Stimulated activated naive B cell treated with anti-CD40 and anti-IgM and Interleukin-4, amounts not matched to agents 10 μg/mL and 1 μg/mL and 100 μg/mL, for 72 hours (primary cell): ENCODE measurements around the gene PRPSAP1.

Experiments
- ATAC-seq, 2 donors: fragments of 150-1000 bp; cut with Tn5 transposase; replicated peaks; 2 replicates each; pipeline ENCODE4 v1.10.0; 2021; ENCODE audit warnings: moderate library complexity in 1 of 2
- DNase-seq: peaks from one replicate; pipeline ENCODE4 v3.0.0; 2021
- H3K27ac Mint-ChIP-seq: one replicate; pipeline ENCODE4 v1.8.0; 2022; ENCODE audit warnings: mild to moderate bottlenecking, mixed read lengths
- H3K27me3 Mint-ChIP-seq, 2 donors: one replicate each; pipeline ENCODE4 v1.8.0; 2022; ENCODE audit warnings: mixed read lengths in 2 of 2
- H3K36me3 Mint-ChIP-seq, 2 donors: one replicate each; pipeline ENCODE4 v1.8.0; 2022; ENCODE audit warnings: mixed read lengths in 2 of 2, mild to moderate bottlenecking in 1 of 2
- H3K4me1 Mint-ChIP-seq, 2 donors: one replicate each; pipeline ENCODE4 v1.8.0; 2022; ENCODE audit warnings: mixed read lengths in 2 of 2, mild to moderate bottlenecking in 1 of 2
- H3K4me3 Mint-ChIP-seq, 2 donors: one replicate each; pipeline ENCODE4 v1.8.0; 2022; ENCODE audit warnings: mild to moderate bottlenecking in 2 of 2, mixed read lengths in 2 of 2, moderate library complexity in 1 of 2
- H3K9me3 Mint-ChIP-seq, 2 donors: one replicate each; pipeline ENCODE4 v1.8.0; 2022; ENCODE audit warnings: mixed read lengths in 2 of 2, mild to moderate bottlenecking in 1 of 2

The PRPSAP1 gene

GRCh38 chr17:76385892-76386786 is 32.4 kb upstream of the PRPSAP1 start:
- Mint-ChIP-seq H3K27ac (peak overlapping the region; percentile 80), H3K9me3 (no peaks in the 10 kb centered on the region), H3K36me3 (peaks cover 9 to 28% of the 10 kb centered on the region in 2 donors), H3K4me1 (peaks cover 14 to 42% of the 10 kb centered on the region in 2 donors), H3K27me3 (peaks cover 4 to 7% of the 10 kb centered on the region in 2 donors), H3K4me3 (peak overlapping the region; percentile 75 to 92)
- peak; percentile 40 to 43 for ATAC-seq
- peak; percentile 75 for DNase-seq

DNA sequence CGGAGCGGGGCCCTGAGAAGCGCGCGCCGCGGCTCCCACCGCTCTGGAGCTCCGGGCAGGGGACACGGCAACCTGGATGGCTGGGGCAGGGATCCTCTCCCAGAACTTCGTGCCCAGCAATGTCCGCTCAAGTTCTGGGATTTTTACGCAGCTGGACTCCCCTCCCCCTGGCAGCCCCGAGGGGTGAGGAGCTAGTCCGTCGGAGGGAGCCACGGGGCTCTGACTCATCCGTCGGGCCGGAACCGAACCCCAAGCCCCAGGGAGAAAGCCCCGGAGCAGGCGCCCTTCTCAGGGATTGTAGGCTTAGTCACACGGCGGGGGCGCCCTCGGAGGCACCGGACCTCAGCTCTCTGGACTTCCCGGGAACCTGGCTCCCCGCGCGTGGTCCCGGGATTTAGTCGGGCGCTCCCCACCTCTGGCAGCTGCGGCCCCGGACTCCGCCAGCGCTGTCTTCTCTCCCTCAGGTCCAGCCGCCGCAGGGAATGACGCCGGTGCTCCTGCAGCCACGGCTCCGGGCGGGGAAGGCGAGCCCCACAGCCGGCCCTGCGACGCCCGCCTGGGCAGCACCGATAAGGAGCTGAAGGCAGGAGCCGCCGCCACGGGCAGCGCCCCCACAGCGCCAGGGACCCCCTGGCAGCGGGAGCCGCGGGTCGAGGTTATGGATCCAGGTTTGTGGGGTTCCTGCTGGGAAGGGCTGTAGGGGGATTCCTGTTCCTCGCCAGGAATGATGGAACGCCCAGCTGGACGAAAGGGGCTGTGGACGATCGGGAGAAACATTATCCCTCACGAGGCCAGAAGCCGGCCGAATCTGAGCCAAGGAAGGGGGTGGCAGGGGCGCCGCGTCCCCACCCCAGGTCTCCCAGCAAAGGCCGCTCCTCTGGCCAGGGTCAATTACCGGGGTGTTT is 31.5 kb upstream of the PRPSAP1 start:
- peaks cover 6 to 20% of the 10 kb centered on the region in 2 donors for H3K36me3 Mint-ChIP-seq
- peak overlapping the region; percentile 75 to 92 for H3K4me3 Mint-ChIP-seq
- ATAC-seq: no peak
- H3K27ac Mint-ChIP-seq: peak overlapping the region; percentile 14
- peak; percentile 18 for DNase-seq
- H3K27me3 Mint-ChIP-seq: peaks cover 4 to 12% of the 10 kb centered on the region in 2 donors
- H3K9me3 Mint-ChIP-seq: no peaks in the 10 kb centered on the region
- H3K4me1 Mint-ChIP-seq: peaks cover 14 to 41% of the 10 kb centered on the region in 2 donors

DNA sequence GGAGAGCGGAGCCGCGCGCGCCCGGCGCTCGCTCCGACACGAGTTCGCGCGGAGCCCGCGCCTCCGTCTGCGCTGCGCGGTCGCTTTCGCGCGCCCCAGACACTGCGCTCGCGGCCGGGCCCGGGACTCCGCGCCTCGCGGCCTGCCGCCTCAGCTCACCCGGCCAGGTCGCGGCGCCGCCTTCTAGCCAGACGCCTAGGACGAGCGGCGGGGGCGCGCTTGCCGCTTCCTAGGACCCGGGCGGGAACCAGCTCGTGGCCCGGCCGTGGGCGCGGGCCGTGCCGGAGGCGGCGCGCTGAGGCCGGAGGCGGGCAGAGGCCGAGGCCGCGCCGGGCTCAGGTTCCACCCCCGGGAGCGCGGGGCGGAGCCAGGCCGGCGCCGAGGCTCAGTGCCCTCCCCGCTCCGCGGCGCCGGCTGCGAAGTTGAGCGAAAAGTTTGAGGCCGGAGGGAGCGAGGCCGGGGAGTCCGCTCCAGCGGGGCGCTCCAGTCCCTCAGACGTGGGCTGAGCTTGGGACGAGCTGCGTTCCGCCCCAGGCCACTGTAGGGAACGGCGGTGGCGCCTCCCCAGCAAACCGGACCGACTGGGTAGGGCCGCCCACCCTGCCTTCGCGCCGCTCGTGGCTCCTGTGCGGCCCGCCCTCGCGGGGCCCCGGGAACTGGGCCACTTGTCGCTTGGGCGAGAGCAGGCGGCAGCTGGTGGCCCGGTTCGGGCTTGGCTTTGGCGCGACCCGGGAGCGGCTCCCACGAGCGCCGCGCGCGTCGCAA is 30.7 kb upstream of the PRPSAP1 start, which contains the start of gene SPHK1:
TSS of gene SPHK1 (plus strand) at position 388 of the 765 bp plus-strand sequence. CDS start 1,036 bp downstream, outside the sequence.
- Mint-ChIP-seq H3K4me3 (peak within 1 kb of the TSS; percentile 92), H3K4me1 (peaks cover 14 to 36% of the 10 kb centered on the region in 2 donors), H3K36me3 (peaks cover 5 to 15% of the 10 kb centered on the region in 2 donors), H3K9me3 (no peaks in the 10 kb centered on the region), H3K27ac (peak within 1 kb of the TSS; percentile 93), H3K27me3 (peaks cover 4 to 12% of the 10 kb centered on the region in 2 donors)
- peak; percentile 76 to 77 for ATAC-seq
- peak; percentile 70 for DNase-seq

DNA sequence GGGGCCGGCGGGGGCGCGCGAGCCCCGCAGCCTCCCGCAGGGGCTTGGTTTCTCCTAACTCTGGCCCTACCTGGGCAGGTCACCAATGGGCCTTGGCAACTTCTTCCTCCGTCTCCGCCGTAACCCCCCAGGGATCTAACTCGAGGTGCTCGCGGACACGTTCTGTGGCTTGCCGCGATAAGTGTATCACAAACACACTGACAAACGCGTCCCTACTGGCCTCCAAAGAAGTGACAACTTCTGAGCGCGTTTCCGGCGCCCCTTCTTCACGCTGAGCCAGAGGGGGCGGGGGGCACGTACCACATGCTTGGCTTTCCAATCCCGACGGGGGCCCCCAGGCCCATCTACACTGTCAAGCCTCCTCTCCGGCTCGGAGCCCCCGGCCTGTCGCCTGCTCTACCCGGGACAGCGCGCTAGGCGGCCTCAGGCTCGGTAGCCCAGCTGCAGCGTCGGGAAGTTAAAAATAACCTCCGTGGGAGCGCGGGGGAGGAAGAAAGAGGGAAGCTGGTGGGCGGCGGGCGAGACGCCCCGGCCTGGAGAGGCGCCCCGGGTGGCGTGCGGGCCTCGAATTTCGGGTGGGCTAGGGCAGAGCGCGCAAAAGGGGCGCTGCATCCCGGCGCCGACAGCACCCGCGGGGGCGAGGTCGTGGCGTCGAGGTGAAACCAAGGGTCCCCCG is 30.0 kb upstream of the PRPSAP1 start:
- Mint-ChIP-seq H3K9me3 (no peaks in the 10 kb centered on the region), H3K4me3 (peak overlapping the region; percentile 92), H3K4me1 (peaks cover 14 to 36% of the 10 kb centered on the region in 2 donors), H3K36me3 (peaks cover 2 to 9% of the 10 kb centered on the region in 2 donors), H3K27ac (peak overlapping the region; percentile 93), H3K27me3 (peaks cover 4 to 12% of the 10 kb centered on the region in 2 donors)
- ATAC-seq (peak; percentile 47 to 49), DNase-seq (peak; percentile 52)

- peak overlapping the region; percentile 92 for H3K4me3 Mint-ChIP-seq
- no peaks in the 10 kb centered on the region for H3K9me3 Mint-ChIP-seq
- H3K4me1 Mint-ChIP-seq: peaks cover 14 to 36% of the 10 kb centered on the region in 2 donors
- peak overlapping the region; percentile 93 for H3K27ac Mint-ChIP-seq
- DNase-seq (peak; percentile 50), ATAC-seq (peak; percentile 42 to 61)
- peaks cover 4 to 12% of the 10 kb centered on the region in 2 donors for H3K27me3 Mint-ChIP-seq
- H3K36me3 Mint-ChIP-seq: peaks cover 2 to 7% of the 10 kb centered on the region in 2 donors
Measured at GRCh38 chr17:76382803-76383545, 29.3 kb upstream of the PRPSAP1 start.

GRCh38 chr17:76382351-76382802 is 28.7 kb upstream of the PRPSAP1 start:
- H3K4me3 Mint-ChIP-seq: peak overlapping the region; percentile 92
- H3K27ac Mint-ChIP-seq: peak overlapping the region; percentile 81
- DNase-seq (no peak), ATAC-seq (no peak)
- H3K36me3 Mint-ChIP-seq: peaks cover 2 to 5% of the 10 kb centered on the region in 2 donors
- H3K4me1 Mint-ChIP-seq: peaks cover 13 to 35% of the 10 kb centered on the region in 2 donors
- peaks cover 4 to 15% of the 10 kb centered on the region in 2 donors for H3K27me3 Mint-ChIP-seq
- no peaks in the 10 kb centered on the region for H3K9me3 Mint-ChIP-seq

DNA sequence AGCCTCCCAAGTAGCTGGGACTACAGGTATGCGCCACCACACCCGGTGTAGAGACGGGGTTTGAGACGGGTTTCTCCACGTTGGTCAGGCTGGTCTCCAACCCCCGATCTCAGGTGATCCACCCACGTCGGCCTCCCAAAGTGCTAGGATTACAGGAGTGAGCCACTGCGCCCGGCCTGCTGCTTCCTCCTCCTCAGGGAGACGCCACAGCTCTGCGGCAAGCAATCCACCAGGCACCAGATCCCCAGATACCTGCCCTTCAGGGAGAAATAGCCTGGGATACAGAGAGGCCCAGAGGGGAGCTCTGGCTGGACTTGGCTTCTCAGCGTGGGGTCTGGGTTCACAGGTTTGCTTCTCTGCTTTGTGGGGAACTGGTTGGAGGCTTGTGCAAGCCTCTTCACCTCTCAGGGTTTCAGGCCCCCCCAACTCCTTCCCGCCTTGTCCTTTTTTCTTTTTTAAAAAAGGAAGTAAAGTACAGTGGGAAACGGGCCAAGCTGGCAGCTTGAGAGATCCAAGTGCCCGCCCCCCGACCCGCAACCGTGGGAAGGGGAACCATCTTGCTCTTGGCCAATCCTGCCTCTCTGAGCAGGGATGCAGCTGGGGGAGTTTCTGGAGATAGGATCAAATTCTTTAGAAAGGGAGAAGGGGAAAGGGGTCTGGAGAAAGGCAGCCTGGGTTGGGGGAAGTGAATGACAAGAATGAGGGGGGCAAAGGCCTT is 28.1 kb upstream of the PRPSAP1 start:
- Mint-ChIP-seq H3K27me3 (peaks cover 4 to 19% of the 10 kb centered on the region in 2 donors), H3K4me3 (peak overlapping the region; percentile 68 to 92), H3K9me3 (no peaks in the 10 kb centered on the region), H3K4me1 (peaks cover 9 to 30% of the 10 kb centered on the region in 2 donors), H3K27ac (peak overlapping the region; percentile 57), H3K36me3 (peaks cover 0 to 4% of the 10 kb centered on the region in 2 donors)
- no peak for DNase-seq
- ATAC-seq: no peak

- ATAC-seq (no peak), DNase-seq (no peak)
- no peak overlapping the region for H3K27ac Mint-ChIP-seq
- no peaks in the 10 kb centered on the region for H3K36me3 Mint-ChIP-seq
- peaks cover 4 to 24% of the 10 kb centered on the region in 2 donors for H3K27me3 Mint-ChIP-seq
- no peak overlapping the region for H3K4me3 Mint-ChIP-seq
- no peaks in the 10 kb centered on the region for H3K9me3 Mint-ChIP-seq
- peaks cover 4 to 13% of the 10 kb centered on the region in 2 donors for H3K4me1 Mint-ChIP-seq
Measured at GRCh38 chr17:76379646-76380376, 26.1 kb upstream of the PRPSAP1 start.

GRCh38 chr17:76379275-76379641 is 25.5 kb upstream of the PRPSAP1 start:
- DNase-seq: no peak
- H3K27ac Mint-ChIP-seq: no peak overlapping the region
- ATAC-seq: no peak
- H3K27me3 Mint-ChIP-seq: peaks cover 4 to 24% of the 10 kb centered on the region in 2 donors
- H3K36me3 Mint-ChIP-seq: no peaks in the 10 kb centered on the region
- peaks cover 4 to 13% of the 10 kb centered on the region in 2 donors for H3K4me1 Mint-ChIP-seq
- no peaks in the 10 kb centered on the region for H3K9me3 Mint-ChIP-seq
- no peak overlapping the region for H3K4me3 Mint-ChIP-seq

- no peak for ATAC-seq
- peaks cover 3 to 10% of the 10 kb centered on the region in 2 donors for H3K4me1 Mint-ChIP-seq
- no peak overlapping the region for H3K27ac Mint-ChIP-seq
- H3K27me3 Mint-ChIP-seq: peaks cover 4 to 24% of the 10 kb centered on the region in 2 donors
- H3K36me3 Mint-ChIP-seq: no peaks in the 10 kb centered on the region
- DNase-seq: no peak
- no peaks in the 10 kb centered on the region for H3K9me3 Mint-ChIP-seq
- H3K4me3 Mint-ChIP-seq: no peak overlapping the region
Measured at GRCh38 chr17:76378548-76379274, 25.0 kb upstream of the PRPSAP1 start.
